HepG2 (cell line): ENCODE results near the gene NAA25. TPM values are rescaled to one million over a fixed set of nuclear protein-coding genes. Genes with fewer than 3 reads are reported as not detected.

ENCODE experiments used
- CBX2 ChIP-seq, 2 experiments: fragments of 200-600 bp in 1 of 2; sonication (generic); formaldehyde crosslinking in 1 of 2; IDR thresholded peaks; 2 replicates each; pipeline versions ENCODE4 v1.7.0 to v1.8.1; 2018 to 2022; ENCODE audit warnings: low read depth in 2 of 2, low read length in 1 of 2, mild to moderate bottlenecking in 1 of 2, missing genetic modification reagents in 1 of 2
- GABPB1 ChIP-seq: IDR thresholded peaks from 2 replicates; pipeline ENCODE4 v1.6.1; 2016; ENCODE audit warnings: mild to moderate bottlenecking, missing genetic modification reagents, moderate library complexity, missing compliant biosample characterization
- HMG20A ChIP-seq: IDR thresholded peaks from 2 replicates; pipeline ENCODE4 v1.6.1; 2016; ENCODE audit warnings: borderline replicate concordance
- MEF2D ChIP-seq: sonication (generic); formaldehyde crosslinking; IDR thresholded peaks from 2 replicates; pipeline ENCODE4 v1.5.1; 2020; ENCODE audit warnings: mild to moderate bottlenecking, missing genetic modification reagents
- MLLT10 ChIP-seq: sonication (generic); formaldehyde crosslinking; IDR thresholded peaks from 2 replicates; pipeline ENCODE4 v1.4.0; 2020; ENCODE audit warnings: missing genetic modification reagents
- NKX3-1 ChIP-seq: sonication (generic); formaldehyde crosslinking; IDR thresholded peaks from 2 replicates; pipeline ENCODE4 v1.5.0; 2020; ENCODE audit warnings: missing genetic modification reagents
- RAD51 ChIP-seq: fragments of 450-650 bp; IDR thresholded peaks from 2 replicates; pipeline ENCODE4 v1.6.1; 2016; ENCODE audit warnings: borderline replicate concordance
- REL ChIP-seq: sonication (generic); formaldehyde crosslinking; conservative IDR thresholded peaks from 2 replicates; pipeline ENCODE4 v1.8.0; 2022; ENCODE audit warnings: mild to moderate bottlenecking, missing genetic modification reagents, moderate library complexity
- REST ChIP-seq, 2 experiments: IDR thresholded peaks; 2 replicates each; pipeline ENCODE4 v1.6.1; 2011 to 2012; ENCODE audit warnings: low read length in 2 of 2, borderline replicate concordance in 1 of 2, low read depth in 1 of 2, mild to moderate bottlenecking in 1 of 2, moderate library complexity in 1 of 2
- SOX6 ChIP-seq, 2 experiments: fragments of 450-650 bp in 1 of 2; sonication (generic) in 1 of 2; formaldehyde crosslinking in 1 of 2; IDR thresholded peaks; 2 replicates each; pipeline versions ENCODE4 v1.4.0 to v1.6.1; 2017 to 2020; ENCODE audit warnings: antibody characterized with exemption in 1 of 2, mild to moderate bottlenecking in 1 of 2, missing genetic modification reagents in 1 of 2
- ZNF142 ChIP-seq: sonication (generic); formaldehyde crosslinking; IDR thresholded peaks from 2 replicates; pipeline ENCODE4 v1.4.0; 2020; ENCODE audit warnings: missing genetic modification reagents
- ZNF572 ChIP-seq: sonication (generic); formaldehyde crosslinking; IDR thresholded peaks from 2 replicates; pipeline ENCODE4 v1.5.1; 2020; ENCODE audit warnings: mild to moderate bottlenecking, missing genetic modification reagents
- ZNF607 ChIP-seq: sonication (generic); formaldehyde crosslinking; IDR thresholded peaks from 2 replicates; pipeline ENCODE4 v1.5.1; 2020; ENCODE audit warnings: missing genetic modification reagents, mild to moderate bottlenecking, borderline replicate concordance
- ZNF781 ChIP-seq: sonication (generic); formaldehyde crosslinking; IDR thresholded peaks from 2 replicates; pipeline ENCODE4 v1.5.1; 2020; ENCODE audit warnings: borderline replicate concordance, mild to moderate bottlenecking, missing genetic modification reagents; ENCODE audit errors: not compliant biosample characterization
- ZSCAN12 ChIP-seq: sonication (generic); formaldehyde crosslinking; IDR thresholded peaks from 2 replicates; pipeline ENCODE4 v1.9.0; 2021; ENCODE audit warnings: mild to moderate bottlenecking, missing genetic modification reagents
- polyA plus RNA-seq, 8 experiments: library from polyadenylated mRNA; depleted of rRNA in 3 of 8; stranded (reverse) in 7 of 8; unstranded in 1 of 8; fragments of >200 nt; fragmentation: Illumina TruSeq in 4 of 8; extraction: Trizol in 4 of 8; gene quantifications; 2 replicates each; pipeline versions ENCODE4 v1.2.1 to v1.2.3, GENCODE V29; 2011 to 2016; ENCODE audit warnings: low read depth in 4 of 8, missing spikeins in 1 of 8, mixed read lengths in 1 of 8; ENCODE audit not compliant: insufficient read depth in 1 of 8
- total RNA-seq, 5 experiments: library from RNA; depleted of rRNA; stranded (reverse); fragments of >200 nt; fragmentation: Illumina TruSeq; extraction: Trizol; gene quantifications; 2 replicates each; pipeline ENCODE4 v1.2.3, GENCODE V29; 2016; ENCODE audit warnings: low read depth in 1 of 5
- TF ChIP-seq, protein P1 (sequence below), 2 experiments: fragments of 450-650 bp in 1 of 2; sonication (generic) in 1 of 2; formaldehyde crosslinking; IDR thresholded peaks; 2 replicates each; pipeline versions ENCODE4 v1.5.0 to v1.8.0; 2020 to 2022; ENCODE audit warnings: mild to moderate bottlenecking in 1 of 2, missing genetic modification reagents in 1 of 2

NAA25 gene
- total and polyA plus RNA-seq, 2 of the 13 experiments (the other 11 are each of a cell fraction or from before 2014, with no cell fraction given): 11.4 to 32.0 TPM

GRCh38 chr12:112012775-112013600, 95.6 kb downstream of the NAA25 start, which contains the start of the genes ERP29 and TMEM116 (continued):
- peak; percentile 83; the same call in 1 of the 2 replicates for TF ChIP-seq ZSCAN12 (CRISPR knock-in tag)
- TF ChIP-seq RAD51: peak; percentile 99
- peak; percentile 82 for TF ChIP-seq ZNF607
- 0 out of 2 replicates have a peak, but pooled peaks have one; percentile 69 for TF ChIP-seq MLLT10 (CRISPR knock-in tag)
- TF ChIP-seq, protein P1, sequence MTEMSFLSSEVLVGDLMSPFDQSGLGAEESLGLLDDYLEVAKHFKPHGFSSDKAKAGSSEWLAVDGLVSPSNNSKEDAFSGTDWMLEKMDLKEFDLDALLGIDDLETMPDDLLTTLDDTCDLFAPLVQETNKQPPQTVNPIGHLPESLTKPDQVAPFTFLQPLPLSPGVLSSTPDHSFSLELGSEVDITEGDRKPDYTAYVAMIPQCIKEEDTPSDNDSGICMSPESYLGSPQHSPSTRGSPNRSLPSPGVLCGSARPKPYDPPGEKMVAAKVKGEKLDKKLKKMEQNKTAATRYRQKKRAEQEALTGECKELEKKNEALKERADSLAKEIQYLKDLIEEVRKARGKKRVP (CRISPR knock-in tag; IDR thresholded peaks at IDR 0.05): peak in 1 of 2 experiments; percentile 14; a peak in 1 of 4 replicates
- peak; percentile 82 for TF ChIP-seq ZNF572 (CRISPR knock-in tag)
- no peak for TF ChIP-seq REST (IDR thresholded peaks at IDR 0.05; ENCODE audit: borderline replicate concordance in 1 of 2, low read depth in 1 of 2, low read length in 2 of 2)
- peak; percentile 91 for TF ChIP-seq GABPB1 (CRISPR knock-in tag)
- no peak for TF ChIP-seq SOX6 (IDR thresholded peaks at IDR 0.05)
- TF ChIP-seq SOX6 (CRISPR knock-in tag; IDR thresholded peaks at IDR 0.05): peak; percentile 31
- peak; percentile 84 for TF ChIP-seq ZNF142 (CRISPR knock-in tag)
- no peak; the same call in 1 of the 2 replicates for TF ChIP-seq MEF2D (CRISPR knock-in tag)
- no peak for TF ChIP-seq CBX2 (IDR thresholded peaks at IDR 0.05; ENCODE audit: low read depth, low read length)
- no peak for TF ChIP-seq CBX2 (CRISPR knock-in tag; IDR thresholded peaks at IDR 0.05; ENCODE audit: low read depth)
- 0 out of 2 replicates have a peak, but pooled peaks have one; percentile 15 for TF ChIP-seq HMG20A (CRISPR knock-in tag)
- peak; percentile 91 for TF ChIP-seq ZNF781 (CRISPR knock-in tag)
- peak; percentile 60 for TF ChIP-seq REL (CRISPR knock-in tag)
- TF ChIP-seq NKX3-1 (CRISPR knock-in tag): peak; percentile 92; the same call in 1 of the 2 replicates
